GM21786 (cell line): ENCODE data around the gene STK10.
"Not testable (repeated sequence)": the region's sequence is repeated elsewhere in the genome, so short reads cannot be mapped to it uniquely, and the experiment has no call there.

ENCODE experiments used
- ATAC-seq: cut with Tn5 transposase; IDR thresholded peaks from one replicate; pipeline ENCODE4 v1.9.1; 2021; ENCODE audit not compliant: unreplicated experiment

STK10 gene

DNA sequence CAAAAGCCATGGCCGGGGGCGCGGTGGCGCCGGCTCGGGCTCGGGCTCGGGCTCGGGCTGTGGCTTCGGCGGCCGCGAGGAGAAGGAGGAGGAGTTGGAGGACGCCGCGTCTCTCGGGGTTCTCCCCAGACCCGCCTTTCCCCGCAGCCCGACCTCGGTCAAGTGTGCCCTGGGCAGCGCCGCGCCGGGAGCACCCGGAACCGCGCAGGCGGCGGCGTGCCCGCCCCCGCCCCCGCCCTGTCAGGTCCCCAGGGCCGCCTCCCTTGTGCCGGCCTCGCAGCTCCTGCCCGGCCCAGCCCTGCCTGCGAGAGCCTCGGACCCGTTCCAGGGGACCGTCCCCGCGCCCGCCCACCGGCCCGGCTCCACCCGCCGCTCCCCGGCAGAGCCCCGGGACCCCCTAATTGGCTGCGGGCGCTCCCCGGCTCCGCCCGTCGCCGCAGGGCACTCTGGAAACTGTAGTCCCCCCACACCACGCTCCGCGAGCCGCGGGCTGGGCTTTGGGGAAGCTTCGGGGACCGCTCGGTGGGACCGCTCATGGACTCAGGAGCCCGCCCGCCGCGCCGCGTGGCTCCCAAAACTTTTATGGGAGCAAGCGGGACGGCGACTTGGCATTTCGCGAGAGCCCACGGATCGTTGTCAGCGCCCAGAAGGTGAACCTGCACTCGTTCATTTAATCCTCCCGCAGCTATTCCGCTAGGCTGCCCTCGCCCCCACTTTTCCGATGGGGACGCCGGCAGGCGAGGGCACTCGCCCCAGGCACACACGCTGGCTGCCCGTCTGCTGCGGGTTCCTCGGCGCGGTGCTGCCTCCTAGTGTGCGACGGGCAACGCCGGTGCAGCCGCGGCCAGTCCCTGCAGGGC is at the start of gene STK10:
Gene STK10 (minus strand): TSS at position 192 of the 860 bp plus-strand sequence. CDS start 182 bp downstream, at position 10.
- ATAC-seq: peak; percentile 67

DNA sequence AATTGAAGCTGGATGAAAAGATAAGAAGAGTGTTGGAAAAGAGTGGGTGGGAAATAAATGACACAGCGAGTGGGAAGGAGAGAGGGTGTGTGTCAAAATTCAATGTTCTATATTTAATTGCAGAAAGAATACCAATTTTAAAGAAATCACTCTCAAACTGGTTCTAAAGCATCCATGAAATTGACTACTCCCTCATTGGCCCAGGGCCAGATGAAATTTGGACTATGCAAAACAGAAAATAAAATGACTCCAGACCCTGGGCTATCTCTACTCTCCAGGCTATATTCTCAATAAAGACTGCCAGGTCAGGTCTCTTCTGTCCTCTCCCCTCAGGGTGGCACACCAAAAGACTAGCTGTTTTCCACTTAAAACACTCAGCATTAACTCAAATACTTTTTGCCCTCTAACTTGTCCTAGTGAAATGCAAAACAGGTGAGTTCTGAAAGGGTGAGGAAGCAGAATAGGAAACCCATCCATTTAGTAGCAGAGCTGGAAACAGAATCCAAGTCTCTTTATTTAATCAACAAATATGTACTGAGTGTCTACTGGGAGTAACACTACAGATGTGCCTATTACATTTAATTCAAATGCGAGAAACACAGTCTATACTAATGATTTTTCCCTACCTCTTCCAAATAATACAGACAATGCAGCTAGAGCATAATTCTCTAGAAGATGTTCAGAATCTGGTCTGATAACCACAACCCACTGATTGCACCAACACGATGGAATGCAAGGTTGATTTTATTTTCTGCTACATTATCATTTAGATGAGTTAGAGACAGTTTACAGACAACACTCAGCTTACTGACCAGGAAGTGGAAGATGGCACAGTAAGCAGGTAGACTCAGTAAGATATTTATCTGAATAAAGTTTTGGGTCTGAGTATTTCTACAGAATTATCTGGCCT is 48.1 kb upstream of the STK10 start:
- no peak for ATAC-seq

DNA sequence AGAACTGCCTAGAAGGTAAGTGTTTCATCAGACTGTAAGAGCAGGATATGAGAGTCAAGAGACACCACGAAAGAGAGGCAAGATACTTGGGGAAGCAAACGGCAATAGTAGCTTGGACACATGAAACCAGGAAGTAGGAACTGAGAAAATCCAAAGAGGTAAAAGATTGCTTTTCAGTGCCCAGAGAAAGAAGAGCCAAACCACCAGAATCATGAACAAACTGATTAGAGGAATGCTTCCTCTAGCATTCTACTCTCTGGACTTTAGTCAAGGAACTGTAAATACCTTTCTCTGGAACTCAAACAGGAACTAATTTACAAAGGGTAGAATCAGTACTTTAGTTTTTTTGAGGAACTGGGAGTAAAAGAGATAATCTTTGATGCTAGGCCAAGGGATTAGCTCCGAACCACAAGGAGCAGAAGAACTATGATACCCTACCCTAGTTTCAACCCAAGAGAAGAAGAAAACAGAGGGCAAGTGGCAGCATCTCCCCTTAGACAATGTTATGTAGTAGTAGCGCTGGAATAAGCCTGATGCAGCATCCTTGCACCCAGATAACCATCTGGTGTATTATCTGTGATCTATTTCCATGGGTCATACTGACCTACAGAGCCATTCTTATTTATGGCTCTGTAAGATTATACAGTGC is 47.2 kb upstream of the STK10 start:
- peak; percentile 63 for ATAC-seq

DNA sequence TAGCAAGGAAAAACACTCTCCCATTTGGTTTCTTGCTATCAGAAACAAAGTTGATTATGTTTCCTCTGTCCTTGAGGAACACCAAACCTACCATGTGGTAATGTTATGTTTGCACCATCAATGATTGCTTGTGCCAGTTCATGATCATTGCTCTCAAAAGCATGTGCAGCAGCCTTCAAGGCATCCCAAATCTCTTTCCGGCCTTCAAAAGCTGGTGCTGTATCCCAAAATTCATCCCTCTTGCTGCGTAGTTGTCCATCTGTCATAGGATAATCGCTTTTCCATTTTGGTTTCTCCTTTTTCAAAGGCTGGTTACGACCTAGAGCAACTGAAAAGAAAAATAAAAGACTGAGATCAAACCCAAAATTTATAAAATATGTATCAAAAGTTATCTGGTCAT is 46.0 kb upstream of the STK10 start:
- ATAC-seq: no peak

DNA sequence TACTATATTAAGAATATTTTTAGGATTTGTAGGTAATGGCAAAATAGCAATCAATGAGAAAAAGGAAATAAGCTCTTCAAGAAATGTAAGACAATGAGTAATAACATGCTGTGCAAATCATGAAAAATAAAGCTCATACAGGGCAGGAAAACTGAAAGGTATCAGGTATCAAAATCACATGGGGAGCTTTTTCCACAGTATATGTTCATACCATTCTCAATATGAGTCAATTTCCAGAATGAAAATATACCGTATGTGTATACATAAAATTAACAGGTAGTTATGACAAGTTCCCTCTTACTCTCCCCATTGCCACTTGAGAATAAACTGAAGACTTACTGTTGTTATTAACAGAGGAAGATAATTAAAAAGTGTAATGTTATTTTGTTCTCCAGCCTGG is 41.9 kb upstream of the STK10 start:
- no peak for ATAC-seq

DNA sequence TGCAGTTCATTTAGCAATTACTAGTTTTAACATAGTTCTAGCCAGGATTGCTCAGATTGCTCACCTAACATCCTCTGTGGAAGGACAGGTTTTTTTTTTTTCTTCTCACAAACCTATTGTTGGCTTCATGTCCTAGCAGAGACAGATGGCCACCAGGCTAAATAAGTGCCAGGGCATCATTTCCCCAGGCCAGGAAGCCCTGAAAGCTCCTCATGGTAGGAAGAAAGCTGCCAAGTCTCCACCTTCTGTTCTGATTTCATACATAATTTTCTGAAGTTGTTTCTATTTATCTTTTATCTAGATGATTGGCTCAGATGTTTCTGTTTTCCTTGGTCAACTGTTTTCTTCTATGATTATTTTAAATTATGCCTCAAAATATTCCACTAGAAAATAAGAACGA is 37.0 kb upstream of the STK10 start:
- no peak for ATAC-seq

DNA sequence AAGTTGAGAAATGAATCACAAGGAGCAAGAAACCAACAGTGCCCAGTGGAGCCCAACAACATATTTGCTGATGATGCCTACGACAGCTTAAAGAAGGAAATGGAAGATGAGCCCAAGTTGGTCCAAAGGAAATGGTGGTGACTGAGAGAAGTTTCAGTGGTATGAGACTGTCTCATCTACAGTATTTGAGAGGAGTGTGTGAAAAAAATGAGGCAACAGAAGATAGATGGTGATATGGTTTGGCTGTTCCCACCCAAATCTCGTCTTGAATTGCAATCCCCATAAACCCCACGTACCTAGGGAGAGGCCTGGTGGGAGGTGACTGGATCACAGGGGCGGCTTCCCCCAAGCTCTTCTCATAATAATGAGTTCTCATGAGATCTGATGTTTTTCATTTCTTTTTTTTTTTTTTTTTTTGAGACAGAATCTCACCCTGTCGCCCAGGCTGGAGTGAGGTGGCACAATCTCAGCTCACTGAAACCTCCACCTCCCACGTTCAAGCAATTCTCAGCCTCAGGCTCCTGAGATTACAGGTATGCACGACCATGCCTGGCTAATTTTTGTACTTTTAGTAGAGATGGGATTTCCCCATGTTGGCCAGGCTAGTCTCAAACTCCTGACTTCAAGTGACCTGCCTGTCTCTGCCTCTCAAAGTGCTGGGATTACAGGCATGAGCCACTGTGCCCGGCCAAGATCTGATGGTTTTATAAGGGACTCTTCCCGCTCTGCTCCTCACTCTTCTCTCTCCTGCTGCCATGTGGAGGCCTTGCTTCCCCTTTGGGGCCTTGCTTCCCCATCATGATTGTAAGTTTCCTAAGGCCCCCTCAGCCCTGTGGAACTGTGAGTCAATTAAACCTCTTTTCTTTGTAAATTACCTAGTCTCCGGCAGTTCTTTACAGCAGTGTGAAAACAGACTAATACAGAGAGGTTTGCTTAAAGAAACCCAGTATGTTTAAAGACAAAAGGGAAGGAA is 36.2 kb upstream of the STK10 start:
- ATAC-seq: peak; percentile 73

DNA sequence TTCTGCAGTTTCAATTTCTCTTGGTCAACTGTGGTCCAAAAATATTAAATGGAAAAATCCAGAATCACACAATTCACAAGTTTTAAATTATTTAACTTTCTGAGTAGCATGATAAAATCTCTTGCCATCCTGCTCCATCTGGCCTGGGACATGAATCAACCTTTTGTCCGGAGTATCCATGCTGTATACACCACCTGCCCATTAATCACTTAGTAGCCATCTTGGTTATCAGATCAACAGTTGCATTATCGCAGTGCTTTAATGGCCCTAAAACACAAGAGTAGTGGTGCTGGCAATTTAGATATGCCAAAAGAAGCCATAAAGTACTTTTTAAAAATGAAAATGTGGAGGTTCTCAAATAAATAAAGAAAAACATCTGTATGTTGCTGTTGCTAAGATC is 31.3 kb upstream of the STK10 start:
- ATAC-seq: no peak

DNA sequence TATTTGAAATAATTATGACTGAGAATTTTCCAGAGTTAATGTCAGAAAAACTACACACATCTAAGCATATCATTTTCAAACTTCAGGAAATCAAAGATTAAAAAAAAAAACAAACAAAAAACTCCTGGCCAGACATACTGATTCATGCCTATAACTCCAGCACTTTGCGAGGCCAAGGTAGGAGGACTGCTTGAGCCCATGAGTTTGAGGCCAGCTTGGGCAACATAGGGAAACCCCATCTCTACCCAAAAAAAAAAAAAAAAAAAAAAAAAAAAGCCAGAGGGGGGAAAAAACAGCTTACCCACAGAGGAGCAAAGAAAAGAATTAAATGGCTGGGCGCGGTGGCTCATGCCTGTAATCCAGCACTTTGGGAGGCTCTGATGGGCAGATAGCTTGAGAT is 28.3 kb upstream of the STK10 start:
- ATAC-seq: no peak

DNA sequence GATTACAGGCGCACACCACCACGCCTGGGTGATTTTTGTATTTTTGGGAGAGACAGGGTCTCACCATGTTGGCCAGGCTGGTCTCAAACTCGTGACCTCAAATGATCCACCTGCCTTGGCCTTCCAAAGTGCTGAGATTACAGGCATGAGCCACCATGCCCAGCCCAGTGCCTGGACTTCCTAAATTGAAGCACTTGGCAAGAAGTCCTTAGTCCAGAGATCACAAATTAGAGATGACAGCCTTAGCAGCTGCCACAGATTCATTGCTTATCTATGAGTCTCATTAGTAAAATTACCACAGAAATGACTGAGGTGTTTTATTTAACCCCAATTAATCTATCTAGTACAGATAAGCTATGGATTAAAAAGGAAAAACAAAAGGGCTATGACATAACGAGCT is 25.1 kb upstream of the STK10 start:
- ATAC-seq: no peak

DNA sequence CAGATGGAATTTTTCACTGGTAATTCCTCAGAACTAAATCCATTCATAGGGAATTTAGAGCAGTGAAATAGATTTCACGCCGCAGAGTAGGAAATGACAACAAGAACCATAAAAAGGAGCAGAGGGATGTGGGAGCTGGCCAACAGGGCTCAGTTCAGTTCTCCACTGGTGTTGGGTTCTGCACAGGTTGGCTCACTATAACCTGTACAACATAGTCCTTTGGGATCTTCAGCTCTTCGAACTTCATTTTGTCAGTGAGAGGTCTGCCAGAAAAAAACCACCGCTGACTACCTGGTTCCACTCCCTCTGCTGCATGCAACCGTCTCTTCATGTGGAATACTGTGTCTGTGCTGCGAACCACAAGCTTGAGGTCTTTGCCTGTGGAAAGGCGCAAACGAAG is 23.7 kb upstream of the STK10 start:
- no peak for ATAC-seq

DNA sequence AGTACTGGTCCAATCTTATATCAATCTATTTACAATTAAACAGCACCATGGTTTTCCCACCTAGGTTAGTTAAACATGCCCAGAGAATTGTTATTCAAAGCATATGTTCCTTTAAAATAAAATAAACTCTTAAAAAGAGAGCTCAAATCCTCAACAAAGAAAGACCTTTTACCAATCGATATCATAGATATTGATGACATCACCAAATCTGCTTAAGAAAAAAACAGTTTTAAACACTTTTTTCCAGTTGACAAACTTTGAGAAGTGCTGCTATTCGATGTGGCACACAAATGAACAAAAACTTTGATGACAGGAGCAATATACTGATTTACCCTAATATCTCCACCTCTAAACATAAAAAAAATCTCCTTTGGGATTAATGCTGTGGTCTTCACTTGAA is 21.7 kb upstream of the STK10 start:
- no peak for ATAC-seq

DNA sequence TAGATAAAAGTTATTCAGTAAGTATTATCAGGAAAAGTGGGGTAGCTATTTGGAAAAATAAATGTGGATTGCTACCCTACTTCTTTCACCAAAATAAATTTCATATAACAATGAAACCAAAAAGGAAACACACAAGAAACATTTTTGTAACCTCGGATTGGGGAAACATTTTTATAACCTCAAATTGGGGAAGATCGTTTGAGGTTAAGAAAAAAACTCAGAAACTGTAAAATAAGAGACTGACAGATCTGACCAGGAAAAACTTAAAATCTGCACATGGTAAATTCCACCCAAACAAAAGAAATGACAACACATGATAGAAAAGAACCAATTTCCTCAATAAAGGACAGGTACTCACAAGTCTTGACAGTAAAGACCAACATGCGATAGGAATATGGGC is 19.5 kb upstream of the STK10 start:
- ATAC-seq: no peak

DNA sequence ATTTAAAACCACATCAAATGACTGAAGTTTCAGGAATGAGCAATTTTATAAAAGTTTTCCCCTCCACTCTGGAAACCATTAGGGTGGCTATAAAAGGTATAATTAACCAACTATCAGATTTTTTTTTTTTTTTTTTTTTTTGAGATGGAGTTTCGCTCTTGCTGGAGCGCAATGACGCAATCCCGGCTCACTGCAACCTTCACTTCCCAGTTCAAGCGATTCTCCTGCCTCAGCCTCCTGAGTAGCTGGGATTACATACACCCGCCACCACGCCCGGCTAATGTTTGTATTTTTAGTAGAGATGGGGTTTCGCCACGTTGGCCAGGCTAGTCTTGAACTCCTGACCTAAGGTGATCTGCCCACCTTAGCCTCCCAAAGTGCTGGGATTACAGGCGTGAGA is 18.0 kb upstream of the STK10 start:
- not testable (repeated sequence) for ATAC-seq

DNA sequence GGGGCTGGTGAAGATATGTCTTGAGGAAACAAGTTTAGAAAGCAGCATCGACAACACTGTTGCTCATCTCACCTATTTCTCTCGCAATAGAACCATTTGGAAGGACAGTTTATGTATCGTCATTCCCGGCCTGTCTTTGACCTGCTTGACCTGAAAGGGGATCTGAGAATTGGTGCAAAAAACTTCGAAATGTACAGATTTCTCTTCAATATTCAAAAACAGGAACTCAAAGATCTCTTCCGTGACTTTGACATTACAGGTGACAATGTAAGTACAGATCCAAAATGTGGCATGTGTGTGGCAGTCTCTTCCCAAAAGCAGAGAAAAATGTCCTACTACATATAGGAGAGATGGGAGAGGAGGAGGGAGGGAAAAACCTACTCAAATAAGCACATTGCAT is 12.5 kb upstream of the STK10 start:
- no peak for ATAC-seq

DNA sequence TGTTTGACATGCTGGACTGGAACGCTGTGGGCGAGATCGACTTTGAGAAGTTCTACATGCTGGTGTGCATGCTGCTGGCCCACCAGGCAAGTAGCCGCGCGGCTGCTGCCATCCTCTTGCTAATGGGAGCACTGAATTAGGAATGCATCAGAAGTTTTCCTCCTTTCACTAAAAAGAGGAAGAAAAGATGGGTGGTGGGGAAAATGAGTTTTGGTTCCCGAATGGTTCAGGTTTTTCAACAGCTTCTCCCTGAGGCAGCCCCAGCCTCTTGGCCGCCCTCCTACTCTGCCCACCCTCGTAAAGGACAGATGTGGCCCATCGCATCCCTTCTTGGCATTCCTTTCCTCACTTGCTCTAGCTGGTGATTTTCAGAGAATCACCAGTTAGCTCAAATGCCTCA is 11.4 kb upstream of the STK10 start:
- no peak for ATAC-seq

DNA sequence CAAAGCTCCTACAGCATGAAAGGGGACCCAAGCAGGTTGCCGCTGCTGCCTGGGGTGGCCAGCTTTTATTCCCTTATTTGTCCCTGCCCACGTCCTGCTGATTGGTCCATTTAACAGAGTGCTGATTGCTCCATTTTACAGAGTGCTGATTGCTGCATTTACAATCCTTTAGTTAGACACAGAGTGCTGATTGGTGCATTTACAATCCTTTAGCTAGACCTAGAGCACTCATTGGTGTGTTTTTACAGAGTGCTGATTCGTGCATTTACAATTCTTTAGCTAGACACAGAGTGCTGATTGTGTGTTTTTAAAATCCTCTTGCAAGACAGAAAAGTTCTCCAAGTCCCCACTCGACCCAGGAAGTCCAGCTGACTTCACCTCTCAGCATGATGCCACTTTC is 9.8 kb upstream of the STK10 start:
- ATAC-seq: not testable (repeated sequence)

DNA sequence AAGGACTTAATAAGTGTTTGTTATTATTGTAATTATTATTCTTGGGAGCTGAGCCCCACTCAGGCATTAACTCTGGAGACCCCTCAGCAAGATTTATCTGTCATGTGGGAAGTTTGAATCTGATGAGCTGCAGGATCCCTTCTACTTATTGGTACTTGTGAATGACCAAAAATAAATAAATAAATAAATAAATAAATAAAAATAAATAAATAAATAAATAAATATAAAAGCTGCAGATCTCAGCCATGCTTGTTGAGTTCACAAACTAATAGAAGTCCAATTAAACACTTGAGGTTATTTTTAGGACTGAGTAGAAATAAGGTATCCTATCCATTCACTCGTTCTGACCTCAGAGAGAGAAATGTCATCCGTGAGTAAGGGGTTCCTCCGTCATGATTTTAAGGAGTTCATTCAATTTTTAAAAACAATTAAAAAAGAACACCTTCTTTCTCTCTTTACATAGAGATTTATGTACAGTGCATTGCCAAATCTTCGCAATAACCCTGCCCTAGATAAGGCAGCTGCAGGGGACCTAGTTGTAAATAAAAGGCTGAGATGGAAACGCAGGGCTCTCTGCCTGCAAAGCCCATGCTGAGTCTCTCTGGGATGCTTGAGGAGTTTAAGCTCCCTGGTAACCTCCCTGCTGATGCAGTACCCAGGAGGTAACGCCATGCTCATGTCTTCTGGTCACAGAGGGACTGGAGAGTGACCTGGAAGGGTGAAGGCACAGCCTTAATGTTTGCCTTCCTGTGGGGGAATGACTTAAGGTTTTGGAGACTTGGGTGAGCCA is 7.2 kb upstream of the STK10 start:
- ATAC-seq: no peak

DNA sequence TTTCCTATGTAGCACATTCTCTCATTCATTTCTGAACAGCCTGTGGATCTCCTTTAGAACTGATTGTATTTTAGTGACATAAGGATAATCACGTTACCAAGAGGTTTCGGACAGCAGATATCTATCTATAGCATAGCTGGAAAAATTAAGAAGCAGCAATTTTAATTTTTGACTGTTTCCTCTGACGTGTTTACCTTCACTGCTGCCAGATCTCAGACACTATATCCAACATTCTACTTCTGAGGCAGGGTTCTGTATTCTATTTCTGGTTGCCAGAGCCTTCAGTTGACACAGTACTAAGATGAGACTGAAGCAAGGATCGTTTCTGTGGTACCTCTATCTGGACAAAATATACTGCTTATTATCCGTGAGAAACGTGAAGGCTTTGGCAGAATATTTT is 5.8 kb upstream of the STK10 start, which contains the start of gene EFCAB9:
Gene EFCAB9 (plus strand): TSS at position 301 of the 400 bp plus-strand sequence. CDS start 1 bp downstream, at position 302.
- no peak for ATAC-seq
